A549 (cell line): ENCODE measurements around the gene STK35.

ENCODE experiments used
- CTCF ChIP-seq: fragments of >200 bp; sonication (Bioruptor Twin); formaldehyde crosslinking; IDR thresholded peaks from 3 replicates; pipeline ENCODE4 v1.5.1; 2016
- ESRRA ChIP-seq: fragments of 150-350 bp; IDR thresholded peaks from 2 replicates; pipeline ENCODE4 v1.6.1; 2014; ENCODE audit warnings: mild to moderate bottlenecking, low read length, borderline replicate concordance
- MAFK ChIP-seq: fragments of 450-650 bp; IDR thresholded peaks from 2 replicates; pipeline ENCODE4 v1.6.1; 2014; ENCODE audit not compliant: partially characterized antibody
- MAX ChIP-seq: IDR thresholded peaks from 2 replicates; pipeline ENCODE4 v1.6.1; 2012
- POLR2A ChIP-seq: IDR thresholded peaks from 2 replicates; pipeline ENCODE4 v1.6.1; 2012; ENCODE audit warnings: mild to moderate bottlenecking, low read length
- RAD21 ChIP-seq, 2 experiments: fragments of >200 bp in 1 of 2; sonication (Bioruptor Twin) in 1 of 2; formaldehyde crosslinking in 1 of 2; IDR thresholded peaks in 1 of 2; conservative IDR thresholded peaks in 1 of 2; 2 replicates in 1 of 2; 3 replicates in 1 of 2; pipeline ENCODE4 v1.6.1; 2012 to 2018; ENCODE audit warnings: inconsistent platforms in 1 of 2
- RCOR1 ChIP-seq: fragments of 150-350 bp; IDR thresholded peaks from 2 replicates; pipeline ENCODE4 v1.6.1; 2014; ENCODE audit warnings: antibody characterized with exemption, low read length, low read depth
- RFX5 ChIP-seq: fragments of 450-650 bp; IDR thresholded peaks from 2 replicates; pipeline ENCODE4 v1.7.1; 2014; ENCODE audit warnings: antibody characterized with exemption, mild to moderate bottlenecking, moderate library complexity
- SMC3 ChIP-seq: fragments of >200 bp; sonication (Bioruptor Twin); formaldehyde crosslinking; IDR thresholded peaks from 3 replicates; pipeline ENCODE4 v1.6.1; 2018; ENCODE audit warnings: inconsistent platforms
- TFCP2L1 ChIP-seq: fragments of 250-450 bp; sonication (Bioruptor Pico); IDR thresholded peaks from 2 replicates; pipeline ENCODE4 v1.5.0; 2021; ENCODE audit warnings: mild to moderate bottlenecking
- TP53 ChIP-seq: fragments of 250-450 bp; sonication (Bioruptor Pico); IDR thresholded peaks from 2 replicates; pipeline ENCODE4 v1.5.0; 2021; ENCODE audit warnings: mild to moderate bottlenecking, moderate library complexity
- ZC3H11A ChIP-seq: fragments of 450-650 bp; IDR thresholded peaks from 2 replicates; pipeline ENCODE4 v1.6.1; 2014; ENCODE audit warnings: antibody characterized with exemption, mild to moderate bottlenecking
- TF ChIP-seq, protein P1 (sequence below): fragments of 200-600 bp; sonication (generic); IDR thresholded peaks from 2 replicates; pipeline ENCODE4 v1.6.1; 2016; ENCODE audit warnings: antibody characterized with exemption, mild to moderate bottlenecking, moderate library complexity

GRCh38 chr20:2150660-2151059 is 49.0 kb downstream of the STK35 start:
- TF ChIP-seq TP53 (CRISPR knock-in tag) (no peak), RFX5 (no peak), CTCF (no peak), ESRRA (no peak), RAD21 (conservative IDR thresholded peaks at IDR 0.05 in 1 of 2, IDR thresholded peaks at IDR 0.05 in 1 of 2) (no peak), ZC3H11A (no peak), MAX (no peak), POLR2A (no peak), TFCP2L1 (no peak), RCOR1 (no peak), MAFK (no peak), SMC3 (no peak)
- TF ChIP-seq, protein P1, sequence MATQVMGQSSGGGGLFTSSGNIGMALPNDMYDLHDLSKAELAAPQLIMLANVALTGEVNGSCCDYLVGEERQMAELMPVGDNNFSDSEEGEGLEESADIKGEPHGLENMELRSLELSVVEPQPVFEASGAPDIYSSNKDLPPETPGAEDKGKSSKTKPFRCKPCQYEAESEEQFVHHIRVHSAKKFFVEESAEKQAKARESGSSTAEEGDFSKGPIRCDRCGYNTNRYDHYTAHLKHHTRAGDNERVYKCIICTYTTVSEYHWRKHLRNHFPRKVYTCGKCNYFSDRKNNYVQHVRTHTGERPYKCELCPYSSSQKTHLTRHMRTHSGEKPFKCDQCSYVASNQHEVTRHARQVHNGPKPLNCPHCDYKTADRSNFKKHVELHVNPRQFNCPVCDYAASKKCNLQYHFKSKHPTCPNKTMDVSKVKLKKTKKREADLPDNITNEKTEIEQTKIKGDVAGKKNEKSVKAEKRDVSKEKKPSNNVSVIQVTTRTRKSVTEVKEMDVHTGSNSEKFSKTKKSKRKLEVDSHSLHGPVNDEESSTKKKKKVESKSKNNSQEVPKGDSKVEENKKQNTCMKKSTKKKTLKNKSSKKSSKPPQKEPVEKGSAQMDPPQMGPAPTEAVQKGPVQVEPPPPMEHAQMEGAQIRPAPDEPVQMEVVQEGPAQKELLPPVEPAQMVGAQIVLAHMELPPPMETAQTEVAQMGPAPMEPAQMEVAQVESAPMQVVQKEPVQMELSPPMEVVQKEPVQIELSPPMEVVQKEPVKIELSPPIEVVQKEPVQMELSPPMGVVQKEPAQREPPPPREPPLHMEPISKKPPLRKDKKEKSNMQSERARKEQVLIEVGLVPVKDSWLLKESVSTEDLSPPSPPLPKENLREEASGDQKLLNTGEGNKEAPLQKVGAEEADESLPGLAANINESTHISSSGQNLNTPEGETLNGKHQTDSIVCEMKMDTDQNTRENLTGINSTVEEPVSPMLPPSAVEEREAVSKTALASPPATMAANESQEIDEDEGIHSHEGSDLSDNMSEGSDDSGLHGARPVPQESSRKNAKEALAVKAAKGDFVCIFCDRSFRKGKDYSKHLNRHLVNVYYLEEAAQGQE, result no peak
